ENCODE data around the gene ZIC5.

- no peak for TF ChIP-seq CTCF (conservative IDR thresholded peaks at IDR 0.05; ENCODE audit: low read depth, low read length)
- no peak for TF ChIP-seq SMC3 (IDR thresholded peaks at IDR 0.05; ENCODE audit: low read depth, low read length)
- no peak for TF ChIP-seq MAFK (IDR thresholded peaks at IDR 0.05; ENCODE audit: low read depth, low read length)
- TF ChIP-seq USF2 (IDR thresholded peaks at IDR 0.05; ENCODE audit: low read depth, low read length): no peak
- TF ChIP-seq POLR2A (IDR thresholded peaks at IDR 0.05; ENCODE audit: low read depth, low read length): no peak
- TF ChIP-seq CEBPB (IDR thresholded peaks at IDR 0.05; ENCODE audit: low read depth, low read length): no peak
- TF ChIP-seq RAD21 (IDR thresholded peaks at IDR 0.05; ENCODE audit: low read length): no peak
- TF ChIP-seq RFX5 (IDR thresholded peaks at IDR 0.05; ENCODE audit: low read depth, low read length): no peak
- TF ChIP-seq MAZ (IDR thresholded peaks at IDR 0.05; ENCODE audit: borderline replicate concordance, low read depth, low read length): no peak
- TF ChIP-seq BHLHE40 (IDR thresholded peaks at IDR 0.05; ENCODE audit: low read depth, low read length): no peak
Observed at GRCh38 chr13:99993660-99994637, 22.4 kb upstream of the ZIC5 start.
